ENCODE data around the gene BACH1.
"Not testable (repeated sequence)": the region's sequence is repeated elsewhere in the genome, so short reads cannot be mapped to it uniquely, and the experiment has no call there.

BACH1 gene

GRCh38 chr21:29350246-29350779 is 51.6 kb downstream of the BACH1 start:
- DNase-seq: no peak

GRCh38 chr21:29351691-29352090 is 53.0 kb downstream of the BACH1 start:
- no peak for DNase-seq

GRCh38 chr21:29355043-29355710 is 56.5 kb downstream of the BACH1 start:
- DNase-seq: not testable (repeated sequence)

- not testable (repeated sequence) for DNase-seq
These were observed 57.6 kb downstream of the BACH1 start for GRCh38 chr21:29356291-29356690.

GRCh38 chr21:29356810-29357209 is 58.1 kb downstream of the BACH1 start:
- not testable (repeated sequence) for DNase-seq

GRCh38 chr21:29359718-29360117 is 61.0 kb downstream of the BACH1 start:
- DNase-seq: no peak

GRCh38 chr21:29360799-29361765 is 62.4 kb downstream of the BACH1 start:
- DNase-seq: no peak

GRCh38 chr21:29362758-29363157 is 64.0 kb downstream of the BACH1 start:
- DNase-seq: no peak

- DNase-seq: no peak
These were observed 67.0 kb downstream of the BACH1 start for GRCh38 chr21:29365661-29366265.

GRCh38 chr21:29366532-29366931 is 67.8 kb downstream of the BACH1 start:
- DNase-seq: no peak

- DNase-seq: no peak
These were observed 68.6 kb downstream of the BACH1 start for GRCh38 chr21:29367335-29367734.

- DNase-seq: no peak
These were observed 70.2 kb downstream of the BACH1 start for GRCh38 chr21:29368906-29369305.

- DNase-seq: no peak
These were observed 72.7 kb downstream of the BACH1 start for GRCh38 chr21:29371464-29371863.

- DNase-seq: no peak
These were observed 73.5 kb downstream of the BACH1 start for GRCh38 chr21:29372063-29372802.

- DNase-seq: no peak
These were observed 75.8 kb downstream of the BACH1 start for GRCh38 chr21:29374481-29374880.

GRCh38 chr21:29376556-29376955 is 77.8 kb downstream of the BACH1 start:
- DNase-seq: no peak

GRCh38 chr21:29377266-29377665 is 78.5 kb downstream of the BACH1 start:
- DNase-seq: no peak

GRCh38 chr21:29378832-29379231 is 80.1 kb downstream of the BACH1 start:
- no peak for DNase-seq

GRCh38 chr21:29379517-29380054 is 80.9 kb downstream of the BACH1 start:
- DNase-seq: no peak

- DNase-seq: no peak
These were observed 83.4 kb downstream of the BACH1 start for GRCh38 chr21:29382030-29382654.

- DNase-seq: no peak
These were observed 86.1 kb downstream of the BACH1 start for GRCh38 chr21:29384683-29385359.

All from NCI-H2081 treated with DMSO at 0.1 percent for 48 hours (cell line).